K562 (cell line): ENCODE data around the gene ALDH6A1. TPM values are rescaled to one million over a fixed set of nuclear protein-coding genes. Genes with fewer than 3 reads are reported as not detected.

Source experiments
- CBX1 ChIP-seq: sonication (generic); IDR thresholded peaks from 2 replicates; pipeline ENCODE4 v1.6.1; 2016; ENCODE audit warnings: antibody characterized with exemption, low read depth, mild to moderate bottlenecking
- CCAR2 ChIP-seq: fragments of 200-400 bp; formaldehyde crosslinking; IDR thresholded peaks from 2 replicates; pipeline ENCODE4 v1.6.1; 2017; ENCODE audit warnings: mild to moderate bottlenecking, low read depth, low read length
- DMBX1 ChIP-seq: fragments of 250-450 bp; sonication (Bioruptor Pico); IDR thresholded peaks from 2 replicates; pipeline ENCODE4 v1.8.0; 2022; ENCODE audit warnings: inconsistent platforms, mild to moderate bottlenecking, moderate library complexity, borderline replicate concordance
- DPF2 ChIP-seq: fragments of 450-650 bp; IDR thresholded peaks from 2 replicates; pipeline ENCODE4 v1.6.1; 2016
- ELF2 ChIP-seq: fragments of 250-450 bp; sonication (Bioruptor Pico); IDR thresholded peaks from 2 replicates; pipeline ENCODE4 v1.5.0; 2021; ENCODE audit warnings: mild to moderate bottlenecking
- ELF4 ChIP-seq: fragments of 450-650 bp; formaldehyde crosslinking; IDR thresholded peaks from 2 replicates; pipeline ENCODE4 v1.4.0; 2022; ENCODE audit warnings: missing genetic modification characterization
- GTF2E2 ChIP-seq: fragments of 200-800 bp; sonication (Bioruptor generic); IDR thresholded peaks from 2 replicates; pipeline ENCODE4 v1.6.1; 2016; ENCODE audit warnings: missing genetic modification characterization, missing compliant biosample characterization
- HDAC2 ChIP-seq: fragments of 450-650 bp; IDR thresholded peaks from 2 replicates; pipeline ENCODE4 v1.6.1; 2016; ENCODE audit warnings: mild to moderate bottlenecking
- MYBL2 ChIP-seq, 2 experiments: fragments of 450-650 bp in 1 of 2; sonication (generic) in 1 of 2; formaldehyde crosslinking in 1 of 2; IDR thresholded peaks; 2 replicates each; pipeline versions ENCODE4 v1.6.1 to v1.8.1; 2017 to 2022; ENCODE audit warnings: borderline replicate concordance in 1 of 2, inconsistent platforms in 1 of 2, low read depth in 1 of 2, mild to moderate bottlenecking in 1 of 2, missing genetic modification reagents in 1 of 2, moderate library complexity in 1 of 2
- NBN ChIP-seq: fragments of 450-650 bp; IDR thresholded peaks from 2 replicates; pipeline ENCODE4 v1.6.1; 2016; ENCODE audit warnings: low read depth, mild to moderate bottlenecking
- NFRKB ChIP-seq: fragments of 450-650 bp; IDR thresholded peaks from 2 replicates; pipeline ENCODE4 v1.6.1; 2016; ENCODE audit warnings: low read depth
- RBBP5 ChIP-seq: fragments of 200-600 bp; sonication (generic); IDR thresholded peaks from 2 replicates; pipeline ENCODE4 v1.6.1; 2012; ENCODE audit warnings: borderline replicate concordance, mild to moderate bottlenecking, low read length, control low read depth, inconsistent platforms; ENCODE audit not compliant: insufficient read depth, poor library complexity, severe bottlenecking
- SAFB ChIP-seq: fragments of 200-400 bp; formaldehyde crosslinking; IDR thresholded peaks from 2 replicates; pipeline ENCODE4 v1.6.1; 2017; ENCODE audit warnings: low read depth, low read length, borderline replicate concordance
- SMARCE1 ChIP-seq: fragments of 450-650 bp; IDR thresholded peaks from 2 replicates; pipeline ENCODE4 v1.7.1; 2016; ENCODE audit warnings: mild to moderate bottlenecking
- TAF1 ChIP-seq: IDR thresholded peaks from 2 replicates; pipeline ENCODE4 v1.6.1; 2011; ENCODE audit warnings: mild to moderate bottlenecking, low read length, moderate library complexity; ENCODE audit not compliant: insufficient read depth, control insufficient read depth, severe bottlenecking; ENCODE audit errors: extremely low read depth
- polyA plus RNA-seq, 8 experiments: library from polyadenylated mRNA; depleted of rRNA in 4 of 8; stranded (reverse) in 5 of 8; unstranded in 3 of 8; fragments of >200 nt; fragmentation: Nextera tagmentation in 2 of 8; fragmentation: Illumina TruSeq in 1 of 8; extraction: Ambion mirVana in 2 of 8; extraction: Trizol in 1 of 8; gene quantifications; 2 replicates each; pipeline versions ENCODE4 v1.2.1 to v1.2.3, GENCODE V29; 2011 to 2014; ENCODE audit warnings: inconsistent platforms in 1 of 8, missing spikeins in 1 of 8
- total RNA-seq, 7 experiments: library from RNA; depleted of rRNA in 6 of 7; stranded (reverse); fragments of >200 nt in 6 of 7; fragmentation: Illumina TruSeq in 2 of 7; extraction: Trizol in 2 of 7; gene quantifications; 2 replicates each; pipeline versions ENCODE4 v1.2.1 to v1.2.3, GENCODE V29; 2011 to 2021; ENCODE audit warnings: low replicate concordance in 1 of 7
- TF ChIP-seq, protein P1 (sequence below): sonication (generic); formaldehyde crosslinking; IDR thresholded peaks from 2 replicates; pipeline ENCODE4 v1.8.1; 2023; ENCODE audit warnings: mild to moderate bottlenecking, missing genetic modification reagents
- TF ChIP-seq, protein P2 (sequence below): sonication (generic); formaldehyde crosslinking; IDR thresholded peaks from 2 replicates; pipeline ENCODE4 v1.8.0; 2022; ENCODE audit warnings: mild to moderate bottlenecking, missing genetic modification reagents
- TF ChIP-seq, protein P3 (sequence below): sonication (generic); formaldehyde crosslinking; IDR thresholded peaks from 2 replicates; pipeline ENCODE4 v1.8.0; 2022; ENCODE audit warnings: mild to moderate bottlenecking, missing genetic modification reagents
- TF ChIP-seq, protein P4 (sequence below): sonication (generic); formaldehyde crosslinking; IDR thresholded peaks from 2 replicates; pipeline ENCODE4 v1.8.1; 2022; ENCODE audit warnings: missing genetic modification reagents

The ALDH6A1 gene
- total and polyA plus RNA-seq, 9 of the 15 experiments (the other 6 are each of a cell fraction or from before 2014, with no cell fraction given): 3.1 to 11.5 (median 4.6) TPM

DNA sequence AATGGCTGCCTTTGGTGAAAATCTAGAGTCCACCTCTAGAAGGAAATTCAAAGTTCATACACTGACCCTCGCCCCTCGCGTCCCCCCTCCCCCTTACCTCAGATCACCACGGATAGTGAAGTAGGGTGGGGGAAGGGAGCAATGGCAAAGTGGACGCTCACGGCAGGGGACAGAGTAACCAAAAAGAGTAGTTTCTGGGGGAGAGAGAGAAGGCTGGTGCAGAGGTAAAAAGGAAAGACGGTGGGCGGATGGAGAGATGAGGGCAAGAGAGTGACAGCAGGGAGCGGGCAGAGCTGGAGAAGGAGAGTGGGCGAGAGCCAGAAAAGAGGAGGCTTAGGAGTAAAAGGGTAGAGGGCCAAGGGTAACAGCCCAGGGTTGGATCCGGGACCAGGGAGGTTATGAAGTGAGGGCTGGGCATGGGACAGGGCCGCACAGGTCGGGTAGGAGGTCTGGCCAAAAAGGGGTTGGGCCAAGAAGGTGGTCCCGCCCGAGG is 423 bp downstream of the ALDH6A1 start (continued):
- TF ChIP-seq NFRKB (0 out of 2 replicates have a peak, but pooled peaks have one; percentile 28), CBX1 (no peak), DMBX1 (CRISPR knock-in tag) (no peak), GTF2E2 (no peak), DPF2 (0 out of 2 replicates have a peak, but pooled peaks have one; percentile 32), SMARCE1 (0 out of 2 replicates have a peak, but pooled peaks have one; percentile 21), TAF1 (no peak), SAFB (no peak), ELF2 (CRISPR knock-in tag) (no peak), NBN (no peak), MYBL2 (IDR thresholded peaks at IDR 0.05; ENCODE audit: low read depth) (no peak), MYBL2 (CRISPR knock-in tag; IDR thresholded peaks at IDR 0.05; ENCODE audit: borderline replicate concordance) (no peak), CCAR2 (no peak), RBBP5 (no peak), ELF4 (CRISPR knock-in tag) (0 out of 2 replicates have a peak, but pooled peaks have one; percentile 26), HDAC2 (0 out of 2 replicates have a peak, but pooled peaks have one; percentile 14)
- TF ChIP-seq, protein P1, sequence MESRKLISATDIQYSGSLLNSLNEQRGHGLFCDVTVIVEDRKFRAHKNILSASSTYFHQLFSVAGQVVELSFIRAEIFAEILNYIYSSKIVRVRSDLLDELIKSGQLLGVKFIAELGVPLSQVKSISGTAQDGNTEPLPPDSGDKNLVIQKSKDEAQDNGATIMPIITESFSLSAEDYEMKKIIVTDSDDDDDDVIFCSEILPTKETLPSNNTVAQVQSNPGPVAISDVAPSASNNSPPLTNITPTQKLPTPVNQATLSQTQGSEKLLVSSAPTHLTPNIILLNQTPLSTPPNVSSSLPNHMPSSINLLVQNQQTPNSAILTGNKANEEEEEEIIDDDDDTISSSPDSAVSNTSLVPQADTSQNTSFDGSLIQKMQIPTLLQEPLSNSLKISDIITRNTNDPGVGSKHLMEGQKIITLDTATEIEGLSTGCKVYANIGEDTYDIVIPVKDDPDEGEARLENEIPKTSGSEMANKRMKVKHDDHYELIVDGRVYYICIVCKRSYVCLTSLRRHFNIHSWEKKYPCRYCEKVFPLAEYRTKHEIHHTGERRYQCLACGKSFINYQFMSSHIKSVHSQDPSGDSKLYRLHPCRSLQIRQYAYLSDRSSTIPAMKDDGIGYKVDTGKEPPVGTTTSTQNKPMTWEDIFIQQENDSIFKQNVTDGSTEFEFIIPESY: no peak
- TF ChIP-seq, protein P2, sequence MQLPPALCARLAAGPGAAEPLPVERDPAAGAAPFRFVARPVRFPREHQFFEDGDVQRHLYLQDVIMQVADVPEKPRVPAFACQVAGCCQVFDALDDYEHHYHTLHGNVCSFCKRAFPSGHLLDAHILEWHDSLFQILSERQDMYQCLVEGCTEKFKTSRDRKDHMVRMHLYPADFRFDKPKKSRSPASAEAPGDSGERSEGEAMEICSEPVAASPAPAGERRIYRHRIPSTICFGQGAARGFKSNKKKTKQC (CRISPR knock-in tag): peak; percentile 73; the same call in 1 of the 2 replicates
- TF ChIP-seq, protein P3, sequence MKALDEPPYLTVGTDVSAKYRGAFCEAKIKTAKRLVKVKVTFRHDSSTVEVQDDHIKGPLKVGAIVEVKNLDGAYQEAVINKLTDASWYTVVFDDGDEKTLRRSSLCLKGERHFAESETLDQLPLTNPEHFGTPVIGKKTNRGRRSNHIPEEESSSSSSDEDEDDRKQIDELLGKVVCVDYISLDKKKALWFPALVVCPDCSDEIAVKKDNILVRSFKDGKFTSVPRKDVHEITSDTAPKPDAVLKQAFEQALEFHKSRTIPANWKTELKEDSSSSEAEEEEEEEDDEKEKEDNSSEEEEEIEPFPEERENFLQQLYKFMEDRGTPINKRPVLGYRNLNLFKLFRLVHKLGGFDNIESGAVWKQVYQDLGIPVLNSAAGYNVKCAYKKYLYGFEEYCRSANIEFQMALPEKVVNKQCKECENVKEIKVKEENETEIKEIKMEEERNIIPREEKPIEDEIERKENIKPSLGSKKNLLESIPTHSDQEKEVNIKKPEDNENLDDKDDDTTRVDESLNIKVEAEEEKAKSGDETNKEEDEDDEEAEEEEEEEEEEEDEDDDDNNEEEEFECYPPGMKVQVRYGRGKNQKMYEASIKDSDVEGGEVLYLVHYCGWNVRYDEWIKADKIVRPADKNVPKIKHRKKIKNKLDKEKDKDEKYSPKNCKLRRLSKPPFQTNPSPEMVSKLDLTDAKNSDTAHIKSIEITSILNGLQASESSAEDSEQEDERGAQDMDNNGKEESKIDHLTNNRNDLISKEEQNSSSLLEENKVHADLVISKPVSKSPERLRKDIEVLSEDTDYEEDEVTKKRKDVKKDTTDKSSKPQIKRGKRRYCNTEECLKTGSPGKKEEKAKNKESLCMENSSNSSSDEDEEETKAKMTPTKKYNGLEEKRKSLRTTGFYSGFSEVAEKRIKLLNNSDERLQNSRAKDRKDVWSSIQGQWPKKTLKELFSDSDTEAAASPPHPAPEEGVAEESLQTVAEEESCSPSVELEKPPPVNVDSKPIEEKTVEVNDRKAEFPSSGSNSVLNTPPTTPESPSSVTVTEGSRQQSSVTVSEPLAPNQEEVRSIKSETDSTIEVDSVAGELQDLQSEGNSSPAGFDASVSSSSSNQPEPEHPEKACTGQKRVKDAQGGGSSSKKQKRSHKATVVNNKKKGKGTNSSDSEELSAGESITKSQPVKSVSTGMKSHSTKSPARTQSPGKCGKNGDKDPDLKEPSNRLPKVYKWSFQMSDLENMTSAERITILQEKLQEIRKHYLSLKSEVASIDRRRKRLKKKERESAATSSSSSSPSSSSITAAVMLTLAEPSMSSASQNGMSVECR (CRISPR knock-in tag): no peak
- TF ChIP-seq, protein P4, sequence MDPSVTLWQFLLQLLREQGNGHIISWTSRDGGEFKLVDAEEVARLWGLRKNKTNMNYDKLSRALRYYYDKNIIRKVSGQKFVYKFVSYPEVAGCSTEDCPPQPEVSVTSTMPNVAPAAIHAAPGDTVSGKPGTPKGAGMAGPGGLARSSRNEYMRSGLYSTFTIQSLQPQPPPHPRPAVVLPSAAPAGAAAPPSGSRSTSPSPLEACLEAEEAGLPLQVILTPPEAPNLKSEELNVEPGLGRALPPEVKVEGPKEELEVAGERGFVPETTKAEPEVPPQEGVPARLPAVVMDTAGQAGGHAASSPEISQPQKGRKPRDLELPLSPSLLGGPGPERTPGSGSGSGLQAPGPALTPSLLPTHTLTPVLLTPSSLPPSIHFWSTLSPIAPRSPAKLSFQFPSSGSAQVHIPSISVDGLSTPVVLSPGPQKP (CRISPR knock-in tag): no peak
